NCI-H2227 (cell line): Measurements from ENCODE around the gene FAP.
A peak's percentile ranks its signal among the peaks of the same experiment; 100 is the strongest.

ENCODE experiments used
- DNase-seq: peaks from one replicate; lab custom pipeline; 2025; ENCODE audit not compliant: unreplicated experiment; lab: John Stamatoyannopoulos, UW

The FAP gene

GRCh38 chr2:162242586-162243280 lies 512 bp downstream of the FAP start:
- no peak for DNase-seq

DNA sequence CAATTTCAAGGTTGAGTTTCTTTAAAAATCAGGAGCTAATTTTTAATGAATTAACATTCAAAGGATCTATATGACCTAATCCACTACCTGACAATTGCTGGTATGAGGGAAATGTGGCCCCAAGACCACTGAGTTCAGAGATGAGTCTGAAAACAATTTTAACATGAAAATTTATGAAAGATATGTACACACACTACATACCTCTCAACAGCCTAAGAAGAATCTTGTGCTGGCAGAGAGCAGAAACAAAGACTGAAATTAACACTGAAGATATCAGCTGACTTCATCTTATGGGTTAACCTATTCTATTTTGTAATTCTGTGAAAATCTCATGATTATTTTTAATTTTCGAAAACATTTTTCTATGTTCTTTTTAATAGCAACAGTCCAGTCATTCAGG lies 1.7 kb downstream of the FAP start:
- DNase-seq: no peak

- no peak for DNase-seq
Measured at GRCh38 chr2:162234620-162235462, 8.4 kb downstream of the FAP start.

DNA sequence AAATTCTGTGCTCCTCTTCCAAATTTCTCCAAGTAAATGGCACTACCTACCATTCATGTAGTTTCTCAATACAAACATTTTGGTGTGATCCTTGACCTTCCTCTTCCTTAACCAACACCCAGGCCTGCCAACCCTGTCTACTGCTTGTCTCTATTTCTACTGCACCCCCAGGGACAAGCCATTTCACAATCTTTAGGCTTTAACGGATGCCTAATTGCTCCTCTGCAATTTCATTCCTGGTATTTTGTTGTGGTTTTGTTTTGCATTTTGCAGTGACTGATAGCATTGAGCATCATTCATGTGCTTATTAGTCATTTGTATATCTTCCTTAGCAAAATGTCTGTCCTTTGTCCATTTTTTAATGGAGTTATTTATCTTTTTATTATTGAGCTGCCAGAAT lies 10.0 kb downstream of the FAP start:
- DNase-seq: peak; percentile 33

DNA sequence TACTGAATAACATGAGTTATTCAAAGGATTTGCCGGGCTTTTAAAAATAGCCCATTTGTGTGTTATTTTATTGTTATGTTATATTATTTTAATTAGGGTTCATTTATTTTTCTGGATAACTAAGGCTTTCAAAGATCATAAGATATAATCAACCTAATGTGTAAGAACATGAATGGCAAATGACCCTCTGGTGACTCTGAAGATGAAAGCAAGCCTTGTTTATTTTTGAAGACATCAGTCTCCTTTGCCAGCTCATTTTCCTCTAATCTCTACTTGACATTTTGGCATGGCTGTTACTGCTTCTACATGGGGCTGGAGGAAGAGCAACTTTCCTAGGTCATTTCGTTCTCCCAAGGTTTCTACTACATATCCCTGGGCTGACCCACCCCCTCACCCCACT lies 10.6 kb downstream of the FAP start:
- peak; percentile 87 for DNase-seq

- DNase-seq: no peak
Measured at GRCh38 chr2:162232027-162232426, 11.2 kb downstream of the FAP start.

- no peak for DNase-seq
Measured at GRCh38 chr2:162230761-162231160, 12.5 kb downstream of the FAP start.

DNA sequence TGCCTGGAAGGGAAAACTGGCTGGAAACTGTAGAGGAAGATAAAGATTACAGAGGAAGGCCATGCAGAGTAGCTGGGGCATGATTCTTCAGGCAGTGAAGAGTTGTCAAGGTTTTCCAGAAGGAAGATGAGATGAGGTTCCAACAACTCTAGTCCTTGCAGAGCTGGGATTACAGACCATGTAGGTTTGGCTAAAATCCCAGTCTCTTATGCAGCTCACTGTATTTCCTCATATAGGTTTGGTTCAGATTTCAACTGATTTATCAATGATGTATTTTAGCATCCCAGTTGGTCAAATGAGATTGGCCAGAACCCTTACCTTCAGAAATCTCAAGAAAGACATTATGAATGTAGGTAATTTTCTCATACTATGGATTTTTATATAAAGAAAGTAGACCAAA lies 16.4 kb downstream of the FAP start:
- DNase-seq: no peak

- peak; percentile 52 for DNase-seq
Measured at GRCh38 chr2:162221064-162221463, 22.2 kb downstream of the FAP start.

- DNase-seq: no peak
Measured at GRCh38 chr2:162220368-162220767, 22.9 kb downstream of the FAP start.

GRCh38 chr2:162219426-162219825 lies 23.8 kb downstream of the FAP start:
- DNase-seq: no peak

- DNase-seq: no peak
Measured at GRCh38 chr2:162217598-162217997, 25.6 kb downstream of the FAP start.

- DNase-seq: no peak
Measured at GRCh38 chr2:162215162-162215561, 28.1 kb downstream of the FAP start.

DNA sequence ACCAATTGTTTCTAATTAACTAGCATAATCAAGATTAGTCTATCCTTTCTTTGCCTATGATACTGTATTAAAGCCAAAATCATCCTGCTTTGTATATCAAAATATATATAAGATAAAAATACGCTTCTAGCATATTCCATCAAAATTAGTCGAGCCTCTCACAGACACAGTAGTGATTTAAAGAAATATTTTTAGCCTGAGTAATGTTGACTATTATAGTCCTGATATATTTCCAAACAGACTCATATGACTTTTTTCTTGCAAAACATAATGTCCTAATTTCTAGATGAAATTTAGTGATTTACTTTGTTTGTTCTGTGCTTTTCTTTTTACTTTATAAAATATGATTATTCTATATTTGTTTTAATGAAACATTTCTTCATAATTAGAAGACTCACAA lies 30.9 kb downstream of the FAP start:
- no peak for DNase-seq

DNA sequence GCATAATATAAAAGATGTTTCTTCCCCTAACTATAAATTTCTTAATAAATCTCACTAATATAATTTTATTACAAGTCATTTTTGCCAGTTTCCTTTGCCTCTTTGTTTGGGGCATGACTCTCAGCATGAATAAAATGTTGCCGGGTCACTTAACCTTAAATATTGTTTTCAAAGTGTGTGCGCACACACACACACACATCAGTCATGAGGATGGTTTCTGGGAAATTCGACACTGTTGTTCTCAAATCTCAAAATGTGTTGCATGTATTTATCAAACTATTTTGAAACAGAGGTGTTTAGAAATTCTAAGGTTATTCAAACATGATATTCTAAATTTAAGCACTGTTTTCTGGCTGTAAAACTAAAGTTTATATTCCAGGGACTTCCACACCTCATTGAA lies 31.5 kb downstream of the FAP start:
- peak; percentile 10 for DNase-seq

DNA sequence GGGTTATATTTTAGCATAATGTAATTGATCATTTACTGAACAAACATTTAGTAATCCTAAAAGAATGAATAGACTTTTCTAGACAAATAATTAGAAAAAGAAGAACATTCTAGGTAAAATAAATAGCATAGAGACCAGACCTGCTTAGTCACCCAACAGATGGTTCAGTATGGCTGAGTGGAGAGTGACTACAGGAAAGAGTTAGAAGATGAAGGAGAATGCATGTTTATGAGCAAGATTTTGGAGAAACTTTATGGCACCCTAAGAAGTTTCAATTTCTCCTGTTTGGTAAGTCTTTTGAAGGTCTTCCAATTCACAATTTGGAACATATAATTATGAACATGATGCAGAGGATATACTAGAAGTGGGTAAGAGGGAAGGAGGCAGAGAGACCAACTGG lies 32.9 kb downstream of the FAP start:
- no peak for DNase-seq

GRCh38 chr2:162202203-162202602 lies 41.0 kb downstream of the FAP start:
- no peak for DNase-seq

- DNase-seq: no peak
Measured at GRCh38 chr2:162200636-162201035, 42.6 kb downstream of the FAP start.

DNA sequence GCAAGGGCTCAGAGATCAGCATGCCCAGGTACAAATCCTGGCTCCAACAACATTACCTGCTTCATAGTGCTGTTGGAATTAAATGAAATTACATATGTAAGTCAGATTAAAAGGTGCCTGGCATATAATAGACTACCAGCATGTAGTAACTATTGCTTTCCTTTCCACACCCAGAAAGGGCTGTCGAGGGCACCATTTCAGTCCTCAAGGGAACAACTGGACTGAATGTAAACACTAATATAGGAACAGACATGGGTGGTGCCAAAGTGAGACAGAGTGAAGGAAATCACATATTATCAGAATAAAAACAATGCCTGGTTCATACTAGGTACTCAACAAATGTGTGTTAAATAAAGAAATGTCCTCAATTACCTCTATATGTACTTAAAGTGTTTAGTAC lies 43.3 kb downstream of the FAP start:
- no peak for DNase-seq

- no peak for DNase-seq
Measured at GRCh38 chr2:162198239-162198638, 45.0 kb downstream of the FAP start.

GRCh38 chr2:162197069-162197825 lies 46.0 kb downstream of the FAP start:
- DNase-seq: no peak

DNA sequence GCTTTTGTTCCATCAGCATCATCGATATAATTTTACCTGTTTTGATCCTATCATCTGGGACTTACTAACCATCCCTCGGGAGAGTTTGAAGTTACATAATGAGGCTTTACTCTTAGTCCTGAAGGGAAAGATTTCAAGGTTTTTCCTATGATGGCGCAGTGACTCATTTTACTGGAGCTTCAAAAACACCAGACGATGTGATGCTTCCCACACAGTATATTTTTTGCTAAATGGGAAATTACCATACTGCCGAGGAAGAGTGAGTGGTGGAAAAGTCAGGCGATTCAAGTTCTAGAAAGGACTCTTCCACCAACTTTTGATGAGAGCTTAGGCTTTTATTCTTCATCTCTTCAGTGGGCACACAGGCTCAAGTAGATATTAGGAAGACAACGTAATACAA lies 46.6 kb downstream of the FAP start:
- no peak for DNase-seq
